Measurements from ENCODE around the gene DGCR6L. TPM values are rescaled to one million over a fixed set of nuclear protein-coding genes. Genes with fewer than 3 reads are reported as not detected.
"Not testable (repeated sequence)": the region's sequence is repeated elsewhere in the genome, so short reads cannot be mapped to it uniquely, and the experiment has no call there.

Gene DGCR6L
- total RNA-seq, 3 donors from 2014 or later, result 58.3 to 73.6 (median 60.6) TPM

GRCh38 chr22:20284471-20285086 is 35.3 kb downstream of the DGCR6L start:
- H3K9me3 ChIP-seq, result no peaks in the 10 kb centered on the region
- no peaks in the 10 kb centered on the region for H3K36me3 ChIP-seq
- H3K4me1 ChIP-seq, result no peaks in the 10 kb centered on the region
- TF ChIP-seq POLR2AphosphoS5 (IDR thresholded peaks at IDR 0.05) (no peak), POLR2A (IDR thresholded peaks at IDR 0.05) (no peak), CTCF (IDR thresholded peaks at IDR 0.05) (no peak)
- intact Hi-C loops (cut with DNase I; ENCODE audit: low total_unique reads), result loop anchor here (2.0 kb wide), 1 partner anchor 126 kb away; no protein-coding TSS in a partner anchor
- H3K27me3 ChIP-seq, result no peaks in the 10 kb centered on the region
- H3K4me3 ChIP-seq, result no peak overlapping the region
- no peak for DNase-seq (ENCODE audit: low spot score in 2 of 2)
- H3K27ac ChIP-seq, result no peak overlapping the region

GRCh38 chr22:20283674-20284066 is 36.2 kb downstream of the DGCR6L start:
- no peak for DNase-seq (ENCODE audit: low spot score in 2 of 2)
- no peaks in the 10 kb centered on the region for H3K4me1 ChIP-seq
- intact Hi-C loops (cut with DNase I; ENCODE audit: low total_unique reads), result loop anchor here (2.0 kb wide), 1 partner anchor 125 kb away; no protein-coding TSS in a partner anchor

GRCh38 chr22:20282901-20283673 is 36.8 kb downstream of the DGCR6L start:
- H3K36me3 ChIP-seq, result no peaks in the 10 kb centered on the region
- TF ChIP-seq CTCF (IDR thresholded peaks at IDR 0.05) (no peak), POLR2A (IDR thresholded peaks at IDR 0.05) (no peak), POLR2AphosphoS5 (IDR thresholded peaks at IDR 0.05) (no peak)
- H3K27ac ChIP-seq, result no peak overlapping the region
- intact Hi-C loops (cut with DNase I; ENCODE audit: low total_unique reads), result no loop called here
- no peaks in the 10 kb centered on the region for H3K9me3 ChIP-seq
- H3K27me3 ChIP-seq, result no peaks in the 10 kb centered on the region
- H3K4me3 ChIP-seq, result no peak overlapping the region
- H3K4me1 ChIP-seq, result no peaks in the 10 kb centered on the region
- DNase-seq (ENCODE audit: low spot score in 2 of 2), result no peak

More at GRCh38 chr22:20283674-20284066, 36.2 kb downstream of the DGCR6L start:
- Histone ChIP-seq H3K27me3 (no peaks in the 10 kb centered on the region), H3K9me3 (no peaks in the 10 kb centered on the region), H3K36me3 (no peaks in the 10 kb centered on the region), H3K4me3 (no peak overlapping the region), H3K27ac (no peak overlapping the region)
- no peak for TF ChIP-seq CTCF (IDR thresholded peaks at IDR 0.05)

- no peak for TF ChIP-seq POLR2A (IDR thresholded peaks at IDR 0.05)
- TF ChIP-seq POLR2AphosphoS5 (IDR thresholded peaks at IDR 0.05), result no peak
- TF ChIP-seq CTCF (IDR thresholded peaks at IDR 0.05), result no peak
- Histone ChIP-seq H3K9me3 (no peaks in the 10 kb centered on the region), H3K4me1 (no peaks in the 10 kb centered on the region), H3K27ac (no peak overlapping the region), H3K27me3 (no peaks in the 10 kb centered on the region), H3K4me3 (no peak overlapping the region), H3K36me3 (no peaks in the 10 kb centered on the region)
- intact Hi-C loops (cut with DNase I; ENCODE audit: low total_unique reads), result no loop called here
- DNase-seq (ENCODE audit: low spot score in 2 of 2), result no peak
Observed at GRCh38 chr22:20281891-20282290, 38.0 kb downstream of the DGCR6L start.

- H3K36me3 ChIP-seq; H3K27me3 ChIP-seq; H3K4me1 ChIP-seq; intact Hi-C loops (cut with DNase I; ENCODE audit: low total_unique reads); H3K4me3 ChIP-seq; DNase-seq (ENCODE audit: low spot score in 2 of 2); H3K27ac ChIP-seq; H3K9me3 ChIP-seq: not testable (repeated sequence)
Observed at GRCh38 chr22:20281473-20281872, 38.4 kb downstream of the DGCR6L start.

Data from breast epithelium (tissue), 4 donors.